HepG2 (cell line): ENCODE results near the gene PLS1. TPM values are rescaled to one million over a fixed set of nuclear protein-coding genes. Genes with fewer than 3 reads are reported as not detected.

ENCODE experiments used
- BRD4 ChIP-seq: sonication (generic); formaldehyde crosslinking; IDR thresholded peaks from 2 replicates; pipeline ENCODE4 v1.4.0; 2020; ENCODE audit warnings: missing genetic modification reagents
- CBX2 ChIP-seq, 2 experiments: fragments of 200-600 bp in 1 of 2; sonication (generic); formaldehyde crosslinking in 1 of 2; IDR thresholded peaks; 2 replicates each; pipeline versions ENCODE4 v1.7.0 to v1.8.1; 2018 to 2022; ENCODE audit warnings: low read depth in 2 of 2, low read length in 1 of 2, mild to moderate bottlenecking in 1 of 2, missing genetic modification reagents in 1 of 2
- ETV5 ChIP-seq: IDR thresholded peaks from 2 replicates; pipeline ENCODE4 v1.6.1; 2018; ENCODE audit warnings: missing biosample characterization, missing genetic modification reagents, inconsistent platforms, borderline replicate concordance
- NR2F1 ChIP-seq, 2 experiments: fragments of 450-650 bp in 1 of 2; formaldehyde crosslinking in 1 of 2; IDR thresholded peaks; 2 replicates each; pipeline versions ENCODE4 v1.5.0 to v1.6.1; 2016 to 2020; ENCODE audit warnings: mild to moderate bottlenecking in 1 of 2, missing compliant biosample characterization in 1 of 2, missing genetic modification reagents in 1 of 2, moderate library complexity in 1 of 2
- SIN3B ChIP-seq: fragments of 150-350 bp; IDR thresholded peaks from 2 replicates; pipeline ENCODE4 v1.6.1; 2014; ENCODE audit warnings: low read length
- TOPORS ChIP-seq: sonication (generic); formaldehyde crosslinking; IDR thresholded peaks from 2 replicates; pipeline ENCODE4 v1.8.0; 2023; ENCODE audit warnings: mild to moderate bottlenecking, missing genetic modification reagents
- ZBTB34 ChIP-seq: sonication (generic); formaldehyde crosslinking; IDR thresholded peaks from 2 replicates; pipeline ENCODE4 v1.8.0; 2022; ENCODE audit warnings: mild to moderate bottlenecking, missing genetic modification reagents
- ZBTB38 ChIP-seq: sonication (generic); formaldehyde crosslinking; IDR thresholded peaks from 2 replicates; pipeline ENCODE4 v1.5.1; 2020; ENCODE audit warnings: mild to moderate bottlenecking, missing genetic modification reagents
- ZFP36 ChIP-seq: fragments of 150-350 bp; IDR thresholded peaks from 2 replicates; pipeline ENCODE4 v1.6.1; 2018; ENCODE audit warnings: borderline replicate concordance, low read length, low read depth; ENCODE audit not compliant: partially characterized antibody
- ZNF331 ChIP-seq: sonication (generic); formaldehyde crosslinking; IDR thresholded peaks from 2 replicates; pipeline ENCODE4 v1.4.0; 2020; ENCODE audit warnings: missing genetic modification reagents
- ZNF512B ChIP-seq: sonication (generic); formaldehyde crosslinking; IDR thresholded peaks from 2 replicates; pipeline ENCODE4 v1.5.1; 2020; ENCODE audit warnings: missing genetic modification reagents, mild to moderate bottlenecking, borderline replicate concordance
- ZNF691 ChIP-seq: sonication (generic); formaldehyde crosslinking; IDR thresholded peaks from 2 replicates; pipeline ENCODE4 v1.4.0; 2020; ENCODE audit warnings: missing genetic modification reagents, low read depth, mild to moderate bottlenecking, borderline replicate concordance
- ZNF781 ChIP-seq: sonication (generic); formaldehyde crosslinking; IDR thresholded peaks from 2 replicates; pipeline ENCODE4 v1.5.1; 2020; ENCODE audit warnings: borderline replicate concordance, mild to moderate bottlenecking, missing genetic modification reagents; ENCODE audit errors: not compliant biosample characterization
- polyA plus RNA-seq, 8 experiments: library from polyadenylated mRNA; depleted of rRNA in 3 of 8; stranded (reverse) in 7 of 8; unstranded in 1 of 8; fragments of >200 nt; fragmentation: Illumina TruSeq in 4 of 8; extraction: Trizol in 4 of 8; gene quantifications; 2 replicates each; pipeline versions ENCODE4 v1.2.1 to v1.2.3, GENCODE V29; 2011 to 2016; ENCODE audit warnings: low read depth in 4 of 8, missing spikeins in 1 of 8, mixed read lengths in 1 of 8; ENCODE audit not compliant: insufficient read depth in 1 of 8
- total RNA-seq, 5 experiments: library from RNA; depleted of rRNA; stranded (reverse); fragments of >200 nt; fragmentation: Illumina TruSeq; extraction: Trizol; gene quantifications; 2 replicates each; pipeline ENCODE4 v1.2.3, GENCODE V29; 2016; ENCODE audit warnings: low read depth in 1 of 5
- TF ChIP-seq, protein P1 (sequence below): IDR thresholded peaks from 2 replicates; pipeline ENCODE4 v1.6.1; 2016; ENCODE audit warnings: missing compliant biosample characterization, missing genetic modification reagents, borderline replicate concordance
- TF ChIP-seq, protein P2 (sequence below): IDR thresholded peaks from 2 replicates; pipeline ENCODE4 v1.6.1; 2016; ENCODE audit warnings: low read depth, borderline replicate concordance
- TF ChIP-seq, protein P3 (sequence below): sonication (generic); formaldehyde crosslinking; IDR thresholded peaks from 2 replicates; pipeline ENCODE4 v1.5.1; 2020; ENCODE audit warnings: mild to moderate bottlenecking, missing genetic modification reagents, borderline replicate concordance

Gene PLS1
- total and polyA plus RNA-seq, 2 of the 13 experiments (the other 11 are each of a cell fraction or from before 2014, with no cell fraction given), result 11.2 to 21.1 TPM

GRCh38 chr3:142595951-142596725, at the start of gene PLS1 (continued):
- TF ChIP-seq, protein P1, sequence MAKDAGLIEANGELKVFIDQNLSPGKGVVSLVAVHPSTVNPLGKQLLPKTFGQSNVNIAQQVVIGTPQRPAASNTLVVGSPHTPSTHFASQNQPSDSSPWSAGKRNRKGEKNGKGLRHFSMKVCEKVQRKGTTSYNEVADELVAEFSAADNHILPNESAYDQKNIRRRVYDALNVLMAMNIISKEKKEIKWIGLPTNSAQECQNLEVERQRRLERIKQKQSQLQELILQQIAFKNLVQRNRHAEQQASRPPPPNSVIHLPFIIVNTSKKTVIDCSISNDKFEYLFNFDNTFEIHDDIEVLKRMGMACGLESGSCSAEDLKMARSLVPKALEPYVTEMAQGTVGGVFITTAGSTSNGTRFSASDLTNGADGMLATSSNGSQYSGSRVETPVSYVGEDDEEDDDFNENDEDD (CRISPR knock-in tag), result peak; percentile 80; the same call in 1 of the 2 replicates
- TF ChIP-seq SIN3B, result peak; percentile 38; the same call in 1 of the 2 replicates
- peak; percentile 95 for TF ChIP-seq ZBTB34 (CRISPR knock-in tag)
- peak; percentile 65; the same call in 1 of the 2 replicates for TF ChIP-seq ZBTB38 (CRISPR knock-in tag)
- peak; percentile 80 for TF ChIP-seq ZNF781 (CRISPR knock-in tag)
- peak; percentile 24; the same call in 1 of the 2 replicates for TF ChIP-seq ZNF691 (CRISPR knock-in tag)
- TF ChIP-seq CBX2 (IDR thresholded peaks at IDR 0.05; ENCODE audit: low read depth, low read length), result no peak
- TF ChIP-seq CBX2 (CRISPR knock-in tag; IDR thresholded peaks at IDR 0.05; ENCODE audit: low read depth), result no peak
- TF ChIP-seq, protein P2, sequence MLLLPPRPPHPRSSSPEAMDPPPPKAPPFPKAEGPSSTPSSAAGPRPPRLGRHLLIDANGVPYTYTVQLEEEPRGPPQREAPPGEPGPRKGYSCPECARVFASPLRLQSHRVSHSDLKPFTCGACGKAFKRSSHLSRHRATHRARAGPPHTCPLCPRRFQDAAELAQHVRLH, result peak; percentile 47; the same call in 1 of the 2 replicates
- peak; percentile 23; the same call in 1 of the 2 replicates for TF ChIP-seq ETV5 (CRISPR knock-in tag)
- no peak for TF ChIP-seq ZFP36
- peak; percentile 94 for TF ChIP-seq TOPORS
- TF ChIP-seq ZNF331 (CRISPR knock-in tag), result peak; percentile 51
- TF ChIP-seq, protein P3, sequence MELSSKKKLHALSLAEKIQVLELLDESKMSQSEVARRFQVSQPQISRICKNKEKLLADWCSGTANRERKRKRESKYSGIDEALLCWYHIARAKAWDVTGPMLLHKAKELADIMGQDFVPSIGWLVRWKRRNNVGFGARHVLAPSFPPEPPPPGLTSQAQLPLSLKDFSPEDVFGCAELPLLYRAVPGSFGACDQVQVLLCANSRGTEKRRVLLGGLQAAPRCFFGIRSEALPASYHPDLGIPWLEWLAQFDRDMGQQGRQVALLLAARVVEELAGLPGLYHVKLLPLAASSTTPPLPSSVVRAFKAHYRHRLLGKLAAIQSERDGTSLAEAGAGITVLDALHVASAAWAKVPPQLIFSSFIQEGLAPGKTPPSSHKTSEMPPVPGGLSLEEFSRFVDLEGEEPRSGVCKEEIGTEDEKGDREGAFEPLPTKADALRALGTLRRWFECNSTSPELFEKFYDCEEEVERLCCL, result peak; percentile 69; the same call in 1 of the 2 replicates
- peak; percentile 99 for TF ChIP-seq ZNF512B
- TF ChIP-seq NR2F1 (CRISPR knock-in tag; IDR thresholded peaks at IDR 0.05), result no peak
- TF ChIP-seq BRD4 (CRISPR knock-in tag), result no peak
